Left renal cortex interstitium (tissue), 4 donors: ENCODE results near the gene ZNF516. TPM values are rescaled to one million over a fixed set of nuclear protein-coding genes. Genes with fewer than 3 reads are reported as not detected.

Source experiments
- DNase-seq, 4 donors: peaks; one replicate each; pipeline ENCODE4 v3.0.0-alpha.2; 2013; ENCODE audit warnings: low read depth in 4 of 4, low spot score in 2 of 4, missing footprints in 1 of 4
- polyA plus RNA-seq, 4 donors: library from polyadenylated mRNA; unstranded; fragments of 120-200 nt; gene quantifications; one replicate each; pipeline ENCODE4 v1.2.1, GENCODE V29; 2013; ENCODE audit not compliant: insufficient read length in 4 of 4

ZNF516 gene
- polyA plus RNA-seq, 4 donors = 35.7 to 58.6 (median 48.4) TPM

DNA sequence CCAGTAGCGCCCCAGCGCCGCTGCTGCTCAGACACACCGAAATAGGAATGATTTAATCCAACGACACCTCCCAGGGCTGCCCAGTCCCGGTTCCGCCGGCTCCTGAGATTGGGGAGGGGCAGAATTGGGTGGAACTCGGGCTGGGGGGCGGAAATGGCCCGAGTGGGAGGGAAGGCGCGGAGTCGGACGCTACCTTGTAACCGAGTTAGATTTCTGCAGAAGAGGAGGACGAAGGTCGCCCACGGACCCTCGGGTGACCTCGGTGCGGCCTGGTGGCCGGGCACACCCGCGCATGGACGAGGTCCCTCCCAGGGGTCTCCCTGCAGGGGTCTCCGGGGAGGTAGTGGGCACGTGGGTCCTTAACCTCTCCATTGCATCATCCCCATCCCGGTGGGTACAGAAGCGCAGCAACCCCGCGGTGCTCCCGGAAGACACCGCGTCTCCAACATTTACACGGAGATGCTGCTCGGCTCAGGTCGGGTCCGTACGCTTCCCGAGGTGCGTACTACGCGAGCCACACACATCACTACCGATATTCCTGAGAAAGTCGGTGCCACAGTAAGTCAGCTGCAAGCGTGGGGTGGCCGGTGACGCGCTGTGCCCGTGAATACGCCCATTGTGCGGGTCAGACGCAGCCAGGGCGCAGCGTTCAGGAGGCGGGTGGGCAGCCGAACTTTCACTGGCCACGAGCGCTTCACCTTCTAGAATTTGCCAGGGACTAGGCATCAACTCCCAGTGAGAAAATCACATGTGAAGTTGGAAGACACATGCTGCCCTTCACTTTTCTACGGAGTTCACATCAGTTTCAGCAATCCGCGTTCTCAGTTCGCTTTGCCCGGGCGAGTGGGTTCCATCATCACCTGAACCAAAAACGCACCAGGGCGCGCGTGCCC is 3.0 kb downstream of the ZNF516 start:
- DNase-seq = no peak

DNA sequence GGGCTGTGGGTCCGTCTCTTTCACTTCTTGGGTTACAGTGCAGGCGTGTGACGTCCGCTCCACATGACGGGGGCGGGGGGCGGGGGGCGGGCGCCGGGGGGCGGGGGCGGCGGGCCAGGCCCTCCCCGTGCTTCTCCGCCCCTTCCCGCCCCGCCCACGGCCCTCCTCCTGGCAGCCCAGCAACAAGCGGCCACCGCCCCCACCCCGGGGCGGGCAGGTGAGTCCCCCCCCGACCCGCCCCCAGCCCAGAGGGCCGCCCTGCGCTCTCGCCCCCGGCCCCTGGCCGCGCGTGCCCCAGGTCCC is 3.6 kb downstream of the ZNF516 start:
- DNase-seq = no peak

DNA sequence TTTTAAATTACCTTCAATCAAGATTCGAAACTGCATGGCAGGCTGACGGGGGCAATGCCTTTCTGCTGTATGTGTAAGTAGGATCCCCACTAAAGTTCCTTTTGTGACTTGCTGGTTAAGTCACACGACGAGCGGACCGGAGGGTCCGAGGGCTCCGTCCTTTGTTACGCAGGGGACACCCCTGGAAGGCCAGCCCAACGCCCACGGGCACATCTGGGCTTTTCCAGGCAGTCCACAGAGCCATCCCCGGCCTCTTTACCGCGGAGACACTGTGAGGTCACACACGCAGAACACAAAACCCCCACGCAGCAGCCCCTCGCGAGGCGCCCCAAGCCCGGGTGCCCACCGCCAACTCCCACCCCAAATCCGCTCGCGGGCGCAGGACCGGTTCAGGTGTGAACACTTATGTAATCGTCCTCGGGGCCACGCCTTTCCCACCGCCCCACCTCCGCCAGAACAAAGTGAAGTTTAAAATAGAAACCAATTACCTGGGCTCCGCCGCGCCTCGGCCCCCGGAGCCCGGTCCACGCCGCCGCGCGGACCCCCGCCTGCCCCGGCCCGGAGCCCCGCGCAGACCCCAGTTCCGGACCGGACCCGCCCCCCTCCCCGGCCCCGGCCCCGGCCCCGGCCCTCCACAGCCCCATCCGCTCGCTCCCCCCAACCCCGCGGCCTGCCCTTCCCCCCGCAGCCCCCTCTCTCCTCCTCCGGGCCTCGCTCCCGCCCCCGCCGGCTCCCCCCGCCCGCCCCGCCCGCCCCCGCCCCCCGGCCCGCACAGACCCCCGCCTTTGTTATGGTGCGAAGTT is 4.2 kb downstream of the ZNF516 start:
- DNase-seq = no peak

DNA sequence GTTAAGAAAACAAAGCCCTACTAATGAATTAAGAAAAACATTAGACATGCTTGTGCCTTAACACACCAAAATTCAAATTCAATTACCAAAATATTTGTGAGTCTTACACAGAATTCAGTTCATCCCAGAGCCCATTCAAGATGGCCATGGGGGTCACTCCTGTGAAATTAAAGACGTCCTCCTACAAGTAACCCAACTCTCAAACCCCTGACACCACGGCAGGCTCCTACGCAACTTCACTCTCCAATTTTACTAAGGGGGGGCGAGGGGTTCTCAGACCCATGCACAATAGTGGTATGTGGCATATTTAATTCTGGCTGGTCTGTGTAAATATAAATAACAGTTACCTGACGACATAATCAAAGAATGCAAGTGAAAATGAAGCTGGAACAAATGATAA is 5.0 kb downstream of the ZNF516 start:
- DNase-seq = no peak

DNA sequence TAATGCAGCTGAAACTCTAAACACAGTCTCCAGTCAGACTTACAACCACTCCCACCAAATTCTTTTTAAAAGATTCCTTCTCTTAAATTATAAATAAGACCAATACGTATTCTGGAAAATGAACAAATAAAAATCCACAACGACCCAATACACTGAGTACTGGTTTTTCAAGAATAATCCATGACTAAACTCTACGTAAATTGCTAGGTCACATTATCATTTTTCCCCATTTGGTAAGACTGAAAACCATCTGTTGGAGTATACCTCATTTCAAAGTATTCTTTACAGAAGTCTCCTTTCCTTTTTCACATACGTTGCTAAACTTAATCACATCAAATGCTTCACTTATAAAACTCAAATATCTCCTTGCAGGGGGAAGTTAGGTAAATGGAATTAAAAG is 6.0 kb downstream of the ZNF516 start:
- no peak for DNase-seq

DNA sequence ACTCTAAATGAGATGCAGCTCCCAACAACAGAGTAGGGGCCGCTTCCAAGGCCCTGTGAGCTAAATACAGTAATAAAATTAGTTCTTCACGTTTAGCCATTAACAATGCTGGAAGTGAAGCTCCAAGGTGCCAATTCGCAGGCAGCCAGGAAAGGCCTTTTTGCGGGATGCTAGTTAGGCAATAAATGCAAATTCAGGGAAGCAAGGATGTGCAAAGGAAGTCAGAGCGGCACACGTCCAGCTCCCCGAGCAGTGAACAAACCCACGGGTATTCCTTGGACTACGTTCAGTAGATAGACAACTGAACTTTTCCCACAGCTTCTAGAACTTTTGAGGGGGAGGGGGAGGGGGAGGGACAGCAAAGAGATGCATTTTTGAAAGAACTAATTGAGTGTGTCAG is 6.9 kb downstream of the ZNF516 start:
- DNase-seq = no peak

DNA sequence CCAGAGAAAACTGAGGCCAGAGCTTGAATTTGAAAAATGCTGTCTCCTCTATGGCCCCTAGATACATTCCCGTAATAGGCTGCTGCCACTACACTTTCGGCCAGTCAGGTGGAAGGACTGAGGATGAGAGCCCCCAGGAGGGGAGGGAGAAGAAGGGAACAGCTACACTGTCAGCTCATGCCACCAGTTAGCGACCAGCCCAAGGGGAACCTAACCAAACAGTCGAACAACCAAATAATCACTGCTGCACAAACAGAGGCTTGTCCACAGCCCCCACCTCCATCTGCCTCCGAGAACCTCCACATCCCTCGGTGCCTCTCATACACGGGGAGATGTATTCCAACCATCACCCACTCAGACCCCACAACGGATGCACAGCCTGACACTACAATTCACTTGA is 7.3 kb downstream of the ZNF516 start:
- DNase-seq = no peak

DNA sequence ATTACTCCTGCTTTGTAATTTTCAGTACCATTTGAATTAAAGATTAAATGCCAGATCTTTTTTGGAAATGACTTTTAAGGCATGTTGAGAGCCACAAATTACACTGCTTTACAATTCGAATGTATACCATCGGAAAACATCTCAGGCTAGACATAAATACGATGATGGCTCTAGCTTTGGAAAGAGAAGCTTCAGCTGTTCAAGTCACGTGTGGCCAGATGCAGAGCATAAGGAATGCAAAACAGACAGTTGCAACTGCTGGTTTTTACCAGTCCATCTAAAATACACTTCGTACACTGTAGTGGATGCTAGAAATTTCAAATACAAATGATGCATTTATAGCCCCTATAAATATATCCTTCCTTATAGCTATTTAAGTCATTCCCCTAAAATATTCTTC is 8.0 kb downstream of the ZNF516 start:
- DNase-seq = no peak

DNA sequence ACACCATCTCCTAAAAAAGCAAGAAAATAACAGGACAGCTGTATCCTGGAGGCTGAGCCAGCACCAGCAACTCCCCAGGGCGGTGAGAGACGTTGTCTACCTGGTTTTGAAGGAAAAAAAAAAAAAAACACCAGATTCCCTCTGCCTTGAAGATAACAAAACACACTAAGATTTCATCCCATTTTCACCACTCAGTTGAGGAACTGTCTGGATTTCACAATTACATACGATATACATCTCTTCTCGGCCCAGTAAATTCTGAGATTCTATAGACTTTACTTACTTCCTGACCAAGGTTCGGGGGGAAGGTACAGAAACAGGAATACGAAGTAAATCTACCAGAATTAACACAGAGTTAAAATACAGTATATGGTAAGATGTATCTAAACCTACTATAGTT is 8.5 kb downstream of the ZNF516 start:
- DNase-seq = no peak

DNA sequence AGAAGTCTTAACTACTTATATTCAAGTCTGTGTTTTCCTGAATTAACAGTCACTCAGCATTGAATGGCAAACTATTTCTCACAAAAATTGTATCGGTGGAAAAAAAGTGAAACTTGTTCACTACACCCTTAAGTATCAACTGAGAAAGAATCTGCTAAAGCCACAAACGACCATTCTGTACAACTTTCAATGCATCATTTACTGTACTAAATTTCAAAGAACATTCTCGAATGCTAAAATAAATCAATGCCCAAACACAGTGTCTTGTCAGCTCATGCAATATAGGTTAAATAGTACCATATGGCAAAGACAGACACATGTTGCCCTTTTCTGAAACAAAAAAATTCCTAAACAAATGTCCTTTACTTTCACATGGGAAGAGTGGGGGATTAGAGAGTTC is 9.0 kb downstream of the ZNF516 start:
- no peak for DNase-seq

DNA sequence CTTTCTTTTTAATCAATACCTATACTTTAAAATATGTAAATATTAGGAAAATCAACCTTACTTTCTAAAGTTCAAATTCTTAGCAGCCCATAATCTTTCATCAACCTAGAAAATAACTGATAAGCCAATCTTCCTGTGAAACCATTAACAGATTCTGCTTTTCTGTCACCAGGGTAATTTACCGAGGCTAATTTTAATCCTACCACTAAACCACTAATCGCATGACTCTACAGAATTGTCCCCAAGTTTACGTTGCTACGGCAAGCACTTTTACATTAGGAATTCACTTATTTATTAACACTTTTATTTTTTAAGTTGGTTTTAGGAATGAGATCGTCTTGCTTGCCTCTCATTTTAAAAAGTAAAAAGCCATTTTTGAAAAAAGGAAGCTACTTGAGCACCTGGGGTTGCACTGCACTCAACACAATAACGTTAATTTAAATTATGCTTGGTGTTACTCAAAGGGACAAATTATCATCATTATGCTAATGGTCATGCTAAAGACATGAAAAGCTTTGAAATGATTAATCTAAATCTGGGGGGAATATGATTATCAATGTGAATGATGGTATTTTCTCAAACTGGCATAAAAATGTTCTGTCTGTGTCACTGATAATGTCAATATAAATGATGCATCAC is 10.2 kb downstream of the ZNF516 start:
- DNase-seq = no peak

DNA sequence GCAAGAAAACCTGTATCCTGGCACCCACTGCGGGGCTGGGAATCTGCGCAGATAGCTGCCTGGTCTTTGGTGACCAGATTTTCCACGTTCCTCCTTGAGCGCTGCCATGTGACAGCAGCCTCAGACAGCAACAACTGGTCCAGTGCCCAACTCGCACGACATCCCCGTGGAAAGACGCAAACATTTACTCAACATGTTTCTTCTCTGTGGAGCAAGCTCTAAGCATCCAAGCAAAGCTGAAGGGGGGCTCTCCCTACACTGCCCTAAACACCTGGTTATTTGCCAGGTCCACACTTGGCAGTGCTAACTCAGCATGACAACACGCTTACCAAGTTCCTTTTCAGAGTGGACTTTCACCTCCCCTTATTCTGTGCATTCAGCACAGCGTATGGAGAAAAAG is 11.3 kb downstream of the ZNF516 start:
- DNase-seq = no peak

DNA sequence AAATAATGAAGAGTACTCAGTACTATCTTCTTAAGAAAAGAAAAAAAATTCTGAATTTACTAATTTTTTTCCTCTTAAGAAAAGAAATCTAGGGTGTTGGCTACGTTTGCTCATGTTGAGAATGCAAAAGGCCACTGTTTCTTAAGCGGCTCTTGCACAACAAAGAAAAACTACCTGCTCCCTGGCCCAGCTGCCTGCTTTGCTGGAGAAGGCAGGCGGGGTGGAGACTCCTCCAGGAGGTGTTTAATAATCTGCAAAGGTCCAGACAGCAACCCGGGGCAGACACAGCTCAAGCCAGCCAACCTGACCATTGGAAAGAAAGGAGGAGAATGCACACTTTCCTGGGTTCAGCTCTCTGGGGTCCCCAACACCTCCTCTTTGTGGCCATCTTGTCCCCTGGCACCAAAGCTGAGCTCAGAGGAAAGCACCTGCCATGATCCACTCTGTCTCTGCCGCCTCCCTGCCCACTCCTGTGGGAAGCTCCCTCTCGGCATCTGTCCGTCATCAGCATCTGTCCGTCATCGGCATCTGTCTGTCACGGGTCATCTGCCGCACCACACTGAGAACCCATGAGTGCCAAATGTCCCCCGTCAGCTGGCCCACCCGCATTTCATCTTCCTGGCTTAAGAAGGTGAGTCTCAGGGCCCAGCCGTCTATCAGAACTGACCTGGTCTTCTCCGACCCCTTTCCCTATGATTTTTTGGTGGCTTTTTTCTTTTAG is 11.9 kb downstream of the ZNF516 start:
- no peak for DNase-seq

DNA sequence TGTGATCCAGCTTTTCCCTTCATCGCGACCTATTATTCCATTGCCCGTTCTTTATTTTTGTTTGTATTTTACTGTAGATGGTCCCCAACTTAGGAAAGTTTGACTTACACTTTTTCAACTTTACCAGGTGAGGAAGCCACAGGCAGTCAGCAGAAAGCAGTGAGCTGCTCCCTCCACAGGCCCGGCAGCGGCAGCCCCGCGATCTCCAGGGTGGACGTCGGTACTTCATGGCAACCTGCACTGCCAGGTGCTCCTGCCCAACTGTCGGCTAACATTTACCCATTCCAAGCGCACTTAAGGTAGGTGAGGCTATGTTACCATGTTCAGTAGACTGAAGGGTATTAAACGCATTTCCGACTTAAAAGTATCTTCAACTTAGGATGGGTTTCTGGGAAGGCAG is 12.8 kb downstream of the ZNF516 start:
- DNase-seq = no peak

DNA sequence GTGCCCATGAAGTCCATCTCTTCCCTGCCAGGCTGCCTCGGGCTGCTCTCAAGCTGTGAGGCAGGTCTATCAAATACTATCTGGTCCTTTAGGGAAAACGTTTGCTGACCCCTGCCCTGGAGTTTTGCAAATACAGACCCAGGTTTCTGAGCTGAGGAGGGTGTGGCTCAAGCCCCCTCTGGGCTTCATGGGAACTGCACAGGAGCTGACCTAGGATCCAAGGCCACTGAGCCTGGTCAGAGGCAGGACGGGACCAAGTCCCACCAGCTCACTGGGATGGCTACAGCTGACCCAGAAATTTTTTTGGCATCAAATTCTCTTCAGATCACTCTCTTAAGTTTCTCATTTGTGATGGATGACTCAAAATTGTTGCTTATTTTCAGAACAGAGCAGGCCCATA is 14.1 kb downstream of the ZNF516 start:
- DNase-seq = no peak

DNA sequence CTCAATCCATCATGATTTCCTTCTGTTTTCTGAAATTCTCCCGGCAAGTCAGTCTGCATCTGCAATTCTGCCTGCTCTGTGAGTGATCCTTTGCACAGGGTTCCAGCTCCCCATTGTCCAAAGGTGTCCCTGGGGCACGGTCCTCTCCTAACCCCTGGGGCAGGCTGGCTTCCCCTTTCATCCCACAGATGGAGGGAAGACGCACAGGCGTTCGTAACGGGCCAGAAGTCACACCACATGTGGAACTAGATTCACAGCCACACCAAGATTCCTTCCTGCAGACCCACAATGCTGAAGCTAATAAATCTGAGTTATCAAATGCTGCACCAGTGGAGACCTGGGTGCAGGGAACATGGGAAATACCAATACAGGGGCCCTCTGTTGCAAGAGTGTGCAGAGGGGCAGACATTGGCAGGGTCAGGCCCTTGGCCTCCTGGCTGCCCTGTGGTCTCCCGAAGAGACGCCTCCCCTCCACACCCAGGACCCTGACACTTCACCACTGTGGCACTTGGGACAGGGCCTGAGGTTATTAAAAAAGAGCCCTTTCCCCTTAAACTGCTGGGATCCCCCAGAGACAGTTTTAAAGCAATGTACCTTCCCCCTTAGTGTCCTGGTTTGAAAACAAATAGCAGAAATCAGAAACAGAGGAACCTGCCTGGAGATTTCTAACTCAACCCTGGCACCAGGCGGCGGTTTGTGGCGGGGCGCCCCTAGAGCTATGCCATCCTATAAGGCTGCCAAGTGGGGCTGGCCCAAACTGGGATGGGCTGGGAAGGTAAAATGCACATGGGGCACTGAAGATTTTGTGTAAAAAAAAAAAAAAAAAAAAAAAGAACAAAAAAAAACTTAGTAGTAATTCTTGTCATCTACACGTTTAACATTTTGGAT is 15.4 kb downstream of the ZNF516 start:
- DNase-seq = no peak

DNA sequence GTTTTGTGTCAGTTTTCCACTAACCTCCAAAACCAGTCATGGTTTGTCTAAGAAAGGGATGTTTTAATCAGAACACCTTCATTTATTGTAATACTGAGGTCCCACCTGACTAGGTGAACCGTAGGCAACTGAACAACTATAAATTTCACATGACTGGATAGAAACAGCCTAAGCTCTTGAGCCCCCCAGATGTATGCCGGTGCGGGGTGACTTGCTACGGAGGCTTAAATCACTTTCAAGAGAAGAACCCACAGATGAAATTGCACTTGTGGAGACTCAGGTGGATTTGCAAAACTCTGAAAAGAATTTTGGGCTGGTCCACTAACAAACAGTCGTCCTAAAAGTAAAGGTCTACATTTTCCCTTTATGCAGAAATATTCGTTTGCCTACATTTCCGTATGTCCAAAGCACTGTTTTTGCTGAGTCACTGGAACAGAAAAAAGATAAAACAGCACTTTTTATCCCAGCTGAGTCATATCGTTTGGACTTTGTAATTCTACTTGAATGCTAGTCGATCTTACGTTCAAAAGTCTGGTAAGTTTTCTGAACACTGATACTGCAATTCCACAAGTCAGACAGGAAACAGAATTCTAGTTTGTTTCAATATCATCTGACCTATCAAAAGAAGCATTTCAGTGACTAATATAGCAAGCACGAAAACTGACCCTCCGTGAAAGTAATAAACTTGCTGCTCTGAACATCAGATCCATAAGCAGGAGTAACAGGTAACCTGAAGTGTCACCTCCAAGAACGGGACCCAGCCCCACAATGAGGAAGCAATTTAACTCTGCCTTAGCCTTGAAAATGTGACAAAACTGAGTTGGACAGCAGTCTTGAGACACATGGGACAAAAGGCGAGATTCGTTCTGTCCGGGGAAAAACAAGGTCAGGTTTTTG is 18.1 kb downstream of the ZNF516 start:
- DNase-seq = no peak

DNA sequence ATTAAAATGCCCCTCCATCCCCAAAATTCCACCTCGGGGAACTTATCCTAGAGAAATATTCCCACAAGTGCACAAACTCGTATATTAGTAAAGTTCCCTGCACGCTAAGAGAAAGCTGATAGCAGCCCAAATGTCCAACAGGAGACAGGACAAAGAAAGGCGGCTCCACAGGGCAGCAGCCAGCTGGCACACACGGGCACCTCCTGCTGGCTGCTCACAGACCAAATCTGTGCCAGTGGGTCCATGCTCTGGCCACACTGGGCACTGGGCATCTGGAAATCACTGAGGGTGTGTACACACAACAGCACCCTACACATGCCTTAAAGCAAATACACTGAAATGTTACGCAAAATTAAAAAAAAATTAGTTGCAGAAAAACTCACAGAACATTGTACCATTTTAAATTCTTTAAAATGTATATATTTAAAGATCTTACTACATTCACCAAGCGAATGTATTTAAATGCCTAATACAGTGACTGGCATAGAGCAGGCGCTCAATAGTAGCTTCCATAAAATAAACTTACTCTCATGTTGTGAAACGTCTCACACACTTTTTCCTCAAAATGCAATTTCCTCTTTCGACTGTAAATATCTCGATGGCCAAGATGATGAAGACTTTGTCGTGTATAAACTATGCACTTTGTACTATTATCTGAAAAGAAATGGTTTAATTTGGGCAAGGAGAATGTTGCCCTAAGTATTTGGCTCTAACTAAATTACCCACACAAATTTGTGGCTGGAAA is 19.4 kb downstream of the ZNF516 start:
- DNase-seq = no peak
